Mammary epithelial cell (primary cell): ENCODE data around the gene GCSAM.

Experiments
- EZH2 ChIP-seq: IDR thresholded peaks from 2 replicates; pipeline ENCODE4 v1.6.1; 2012; ENCODE audit warnings: low read length, inconsistent platforms, borderline replicate concordance
- TF ChIP-seq, protein P1 (sequence below), 2 donors: IDR thresholded peaks in 1 of 2; conservative IDR thresholded peaks in 1 of 2; 2 replicates each; pipeline ENCODE4 v1.5.1; 2011 to 2012; ENCODE audit warnings: inconsistent platforms in 2 of 2, low read length in 2 of 2, mild to moderate bottlenecking in 2 of 2, control low read depth in 1 of 2, low read depth in 1 of 2; ENCODE audit not compliant: insufficient read depth in 1 of 2; ENCODE audit errors: extremely low read depth in 1 of 2

DNA sequence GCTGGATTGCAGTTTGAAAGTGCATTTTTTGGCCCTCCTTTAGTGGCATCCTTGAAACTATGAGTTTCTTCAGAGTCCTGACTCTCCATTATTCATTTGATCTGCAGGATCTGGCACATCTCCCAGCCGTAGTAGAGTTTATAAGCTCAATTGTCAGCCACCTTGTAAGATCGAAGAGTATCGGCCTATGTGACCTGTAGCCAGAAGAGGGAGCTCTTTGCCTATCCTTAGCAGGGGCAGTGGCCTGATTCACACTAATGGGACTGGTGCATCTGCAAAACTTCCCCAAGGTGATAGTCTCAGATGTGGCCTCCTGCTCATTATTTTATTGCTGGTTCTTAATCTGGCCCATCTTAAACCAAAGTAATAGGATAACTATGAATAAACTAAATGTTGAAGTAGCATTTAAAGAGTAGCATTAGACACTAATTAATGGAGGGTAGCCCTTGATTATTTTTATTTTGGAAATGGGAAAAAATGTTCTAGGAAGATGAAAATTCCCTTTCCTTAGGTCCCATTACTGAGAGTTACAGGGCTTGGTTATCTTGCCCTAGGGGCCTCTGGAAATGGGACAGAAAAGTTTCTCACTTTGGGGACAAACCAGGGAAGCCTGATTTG lies 21.2 kb downstream of the GCSAM start:
- TF ChIP-seq, protein P1, sequence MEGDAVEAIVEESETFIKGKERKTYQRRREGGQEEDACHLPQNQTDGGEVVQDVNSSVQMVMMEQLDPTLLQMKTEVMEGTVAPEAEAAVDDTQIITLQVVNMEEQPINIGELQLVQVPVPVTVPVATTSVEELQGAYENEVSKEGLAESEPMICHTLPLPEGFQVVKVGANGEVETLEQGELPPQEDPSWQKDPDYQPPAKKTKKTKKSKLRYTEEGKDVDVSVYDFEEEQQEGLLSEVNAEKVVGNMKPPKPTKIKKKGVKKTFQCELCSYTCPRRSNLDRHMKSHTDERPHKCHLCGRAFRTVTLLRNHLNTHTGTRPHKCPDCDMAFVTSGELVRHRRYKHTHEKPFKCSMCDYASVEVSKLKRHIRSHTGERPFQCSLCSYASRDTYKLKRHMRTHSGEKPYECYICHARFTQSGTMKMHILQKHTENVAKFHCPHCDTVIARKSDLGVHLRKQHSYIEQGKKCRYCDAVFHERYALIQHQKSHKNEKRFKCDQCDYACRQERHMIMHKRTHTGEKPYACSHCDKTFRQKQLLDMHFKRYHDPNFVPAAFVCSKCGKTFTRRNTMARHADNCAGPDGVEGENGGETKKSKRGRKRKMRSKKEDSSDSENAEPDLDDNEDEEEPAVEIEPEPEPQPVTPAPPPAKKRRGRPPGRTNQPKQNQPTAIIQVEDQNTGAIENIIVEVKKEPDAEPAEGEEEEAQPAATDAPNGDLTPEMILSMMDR (conservative IDR thresholded peaks at IDR 0.05 in 1 of 2, IDR thresholded peaks at IDR 0.05 in 1 of 2; ENCODE audit: extremely low read depth in 1 of 2, insufficient read depth in 1 of 2, low read depth in 1 of 2, low read length in 2 of 2), result peak; percentile 88
- no peak for TF ChIP-seq EZH2
